HG03139 (cell line): ENCODE data around the gene ST7.
A peak's percentile ranks its signal among the peaks of the same experiment; 100 is the strongest.
"Not testable (repeated sequence)": the region's sequence is repeated elsewhere in the genome, so short reads cannot be mapped to it uniquely, and the experiment has no call there.

Experiments
- ATAC-seq: cut with Tn5 transposase; IDR thresholded peaks from one replicate; pipeline ENCODE4 v1.9.1; 2021; ENCODE audit not compliant: unreplicated experiment

ST7 gene

GRCh38 chr7:116953372-116953905, at the start of gene ST7:
TSS of gene ST7 (plus strand) at chr7:116953501. CDS start at chr7:116953541, 40 bp downstream.
- ATAC-seq, result peak; percentile 37

- no peak for ATAC-seq
These were observed 46.9 kb upstream of the ST7 start for GRCh38 chr7:116906391-116906790.

- ATAC-seq, result no peak
These were observed 42.9 kb upstream of the ST7 start for GRCh38 chr7:116910383-116910782.

GRCh38 chr7:116911801-116912200, 41.5 kb upstream of the ST7 start:
- no peak for ATAC-seq

GRCh38 chr7:116912269-116912909, 40.9 kb upstream of the ST7 start:
- ATAC-seq, result no peak

- no peak for ATAC-seq
These were observed 34.6 kb upstream of the ST7 start for GRCh38 chr7:116918704-116919103.

GRCh38 chr7:116920359-116920758, 32.9 kb upstream of the ST7 start:
- no peak for ATAC-seq

GRCh38 chr7:116922545-116922944, 30.8 kb upstream of the ST7 start:
- no peak for ATAC-seq

- no peak for ATAC-seq
These were observed 28.6 kb upstream of the ST7 start for GRCh38 chr7:116924741-116925140.

GRCh38 chr7:116929021-116929420, 24.3 kb upstream of the ST7 start:
- no peak for ATAC-seq

GRCh38 chr7:116929914-116930913, 23.1 kb upstream of the ST7 start:
- peak; percentile 92 for ATAC-seq

- ATAC-seq, result no peak
These were observed 20.7 kb upstream of the ST7 start for GRCh38 chr7:116932566-116932965.

GRCh38 chr7:116933465-116933864, 19.8 kb upstream of the ST7 start:
- ATAC-seq, result no peak

- ATAC-seq, result no peak
These were observed 18.7 kb upstream of the ST7 start for GRCh38 chr7:116934580-116934979.

- ATAC-seq, result not testable (repeated sequence)
These were observed 16.5 kb upstream of the ST7 start for GRCh38 chr7:116936844-116937243.

GRCh38 chr7:116938678-116939077, 14.6 kb upstream of the ST7 start:
- ATAC-seq, result no peak

- no peak for ATAC-seq
These were observed 12.5 kb upstream of the ST7 start for GRCh38 chr7:116940689-116941370.

GRCh38 chr7:116942504-116942903, 10.8 kb upstream of the ST7 start:
- ATAC-seq, result no peak

GRCh38 chr7:116948934-116949333, 4.4 kb upstream of the ST7 start:
- ATAC-seq, result no peak

- ATAC-seq, result no peak
These were observed 3.1 kb upstream of the ST7 start for GRCh38 chr7:116949941-116950801.
